Effector memory CD8-positive, alpha-beta T cell (primary cell): Measurements from ENCODE around the gene BCL2L13.

Experiments used
- ATAC-seq: fragments of 150-1000 bp; cut with Tn5 transposase; replicated peaks from 2 replicates; pipeline ENCODE4 v1.10.0; 2021; ENCODE audit warnings: mild to moderate bottlenecking, moderate library complexity
- DNase-seq, 3 experiments: peaks; one replicate each; pipeline ENCODE4 v3.0.0; 2021
- H3K27ac Mint-ChIP-seq, 2 donors: one replicate each; pipeline ENCODE4 v1.8.0; 2022; ENCODE audit warnings: mild to moderate bottlenecking in 2 of 2, mixed read lengths in 2 of 2, moderate library complexity in 2 of 2
- H3K27me3 Mint-ChIP-seq, 2 donors: one replicate each; pipeline ENCODE4 v1.8.0; 2022; ENCODE audit warnings: mixed read lengths in 2 of 2
- H3K36me3 Mint-ChIP-seq: one replicate; pipeline ENCODE4 v1.8.0; 2022; ENCODE audit warnings: mild to moderate bottlenecking, moderate library complexity, mixed read lengths; ENCODE audit not compliant: insufficient read depth
- H3K4me1 Mint-ChIP-seq, 2 donors: one replicate each; pipeline ENCODE4 v1.8.0; 2022; ENCODE audit warnings: low read depth in 2 of 2, mixed read lengths in 2 of 2
- H3K4me3 Mint-ChIP-seq, 2 donors: one replicate each; pipeline ENCODE4 v1.8.0; 2022; ENCODE audit warnings: mild to moderate bottlenecking in 2 of 2, mixed read lengths in 2 of 2, moderate library complexity in 2 of 2
- H3K9me3 Mint-ChIP-seq, 2 donors: one replicate each; pipeline ENCODE4 v1.8.0; 2022; ENCODE audit warnings: mixed read lengths in 2 of 2

BCL2L13 gene

GRCh38 chr22:17772249-17772957 lies 133.8 kb downstream of the BCL2L13 start:
- ATAC-seq (no peak), DNase-seq (no peak)
- Mint-ChIP-seq H3K27me3 (no peaks in the 10 kb centered on the region), H3K36me3 (peaks cover 36% of the 10 kb centered on the region), H3K27ac (peak overlapping the region; percentile 91 to 93), H3K9me3 (no peaks in the 10 kb centered on the region), H3K4me1 (peaks cover 47 to 59% of the 10 kb centered on the region in 2 donors), H3K4me3 (peak overlapping the region; percentile 85 to 92)

GRCh38 chr22:17772958-17773605 lies 134.5 kb downstream of the BCL2L13 start:
- peak overlapping the region; percentile 85 to 92 for H3K4me3 Mint-ChIP-seq
- ATAC-seq (no peak), DNase-seq (no peak)
- H3K4me1 Mint-ChIP-seq = peaks cover 46 to 57% of the 10 kb centered on the region in 2 donors
- no peaks in the 10 kb centered on the region for H3K27me3 Mint-ChIP-seq
- H3K36me3 Mint-ChIP-seq = peaks cover 39% of the 10 kb centered on the region
- H3K9me3 Mint-ChIP-seq = no peaks in the 10 kb centered on the region
- peak overlapping the region; percentile 91 to 93 for H3K27ac Mint-ChIP-seq

GRCh38 chr22:17773606-17774205 lies 135.1 kb downstream of the BCL2L13 start:
- peak overlapping the region; percentile 91 to 93 for H3K27ac Mint-ChIP-seq
- peak overlapping the region; percentile 85 to 92 for H3K4me3 Mint-ChIP-seq
- peak; percentile 63 to 76 (median 66) for DNase-seq
- H3K27me3 Mint-ChIP-seq = no peaks in the 10 kb centered on the region
- H3K36me3 Mint-ChIP-seq = peaks cover 45% of the 10 kb centered on the region
- H3K9me3 Mint-ChIP-seq = no peaks in the 10 kb centered on the region
- peak; percentile 69 for ATAC-seq
- H3K4me1 Mint-ChIP-seq = peaks cover 50 to 63% of the 10 kb centered on the region in 2 donors

- Mint-ChIP-seq H3K4me1 (peaks cover 57 to 70% of the 10 kb centered on the region in 2 donors), H3K27ac (peak within 1 kb of the TSS; percentile 99), H3K9me3 (no peaks in the 10 kb centered on the region), H3K36me3 (peaks cover 50% of the 10 kb centered on the region), H3K27me3 (no peaks in the 10 kb centered on the region), H3K4me3 (peak within 1 kb of the TSS; percentile 98 to 99)
- ATAC-seq (peak; percentile 34), DNase-seq (peak in 1 of 3 experiments; percentile 40)
Measured at GRCh38 chr22:17774206-17774925, 135.8 kb downstream of the BCL2L13 start, which contains the start of gene BID. Gene BID (minus strand): TSS chr22:17774469. CDS start chr22:17750116, 24,353 bp downstream.

GRCh38 chr22:17774926-17775685 lies 136.5 kb downstream of the BCL2L13 start:
- peak overlapping the region; percentile 98 to 99 for H3K4me3 Mint-ChIP-seq
- peak overlapping the region; percentile 99 for H3K27ac Mint-ChIP-seq
- no peaks in the 10 kb centered on the region for H3K9me3 Mint-ChIP-seq
- H3K27me3 Mint-ChIP-seq = no peaks in the 10 kb centered on the region
- no peak for ATAC-seq
- no peak for DNase-seq
- H3K36me3 Mint-ChIP-seq = peaks cover 58% of the 10 kb centered on the region
- H3K4me1 Mint-ChIP-seq = peaks cover 59 to 70% of the 10 kb centered on the region in 2 donors

GRCh38 chr22:17775781-17776465 lies 137.4 kb downstream of the BCL2L13 start:
- H3K4me1 Mint-ChIP-seq = peaks cover 64 to 72% of the 10 kb centered on the region in 2 donors
- ATAC-seq = no peak
- H3K36me3 Mint-ChIP-seq = peaks cover 58% of the 10 kb centered on the region
- no peaks in the 10 kb centered on the region for H3K27me3 Mint-ChIP-seq
- H3K27ac Mint-ChIP-seq = peak overlapping the region; percentile 99
- no peaks in the 10 kb centered on the region for H3K9me3 Mint-ChIP-seq
- peak overlapping the region; percentile 98 to 99 for H3K4me3 Mint-ChIP-seq
- no peak for DNase-seq

- Mint-ChIP-seq H3K4me3 (peak overlapping the region; percentile 98 to 99), H3K9me3 (no peaks in the 10 kb centered on the region), H3K4me1 (peaks cover 72 to 73% of the 10 kb centered on the region in 2 donors), H3K27me3 (no peaks in the 10 kb centered on the region), H3K27ac (peak overlapping the region; percentile 99), H3K36me3 (peaks cover 56% of the 10 kb centered on the region)
- peak; percentile 53 for ATAC-seq
- DNase-seq = peak; percentile 69 to 72 (median 69)
Measured at GRCh38 chr22:17777005-17777716, 138.6 kb downstream of the BCL2L13 start.

- Mint-ChIP-seq H3K4me1 (peaks cover 68 to 73% of the 10 kb centered on the region in 2 donors), H3K27ac (peak overlapping the region; percentile 99), H3K36me3 (peaks cover 55% of the 10 kb centered on the region), H3K4me3 (peak overlapping the region; percentile 98 to 99), H3K9me3 (no peaks in the 10 kb centered on the region), H3K27me3 (no peaks in the 10 kb centered on the region)
- DNase-seq = no peak
- no peak for ATAC-seq
Measured at GRCh38 chr22:17777717-17778044, 139.1 kb downstream of the BCL2L13 start.

- Mint-ChIP-seq H3K4me1 (peaks cover 61 to 65% of the 10 kb centered on the region in 2 donors), H3K27ac (peak overlapping the region; percentile 99), H3K4me3 (peak overlapping the region; percentile 98 to 99), H3K36me3 (peaks cover 50% of the 10 kb centered on the region), H3K27me3 (no peaks in the 10 kb centered on the region), H3K9me3 (no peaks in the 10 kb centered on the region)
- DNase-seq (no peak), ATAC-seq (no peak)
Measured at GRCh38 chr22:17778412-17778976, 139.9 kb downstream of the BCL2L13 start.

- Mint-ChIP-seq H3K4me1 (peaks cover 59 to 63% of the 10 kb centered on the region in 2 donors), H3K9me3 (no peaks in the 10 kb centered on the region), H3K36me3 (peaks cover 47% of the 10 kb centered on the region), H3K27me3 (no peaks in the 10 kb centered on the region), H3K4me3 (peak overlapping the region; percentile 98 to 99), H3K27ac (peak overlapping the region; percentile 92 to 99)
- no peak for DNase-seq
- no peak for ATAC-seq
Measured at GRCh38 chr22:17779286-17780115, 140.9 kb downstream of the BCL2L13 start.
